ENCODE results near the gene PWWP2A. TPM values are rescaled to one million over a fixed set of nuclear protein-coding genes. Genes with fewer than 3 reads are reported as not detected.

PWWP2A gene
- polyA plus RNA-seq, 1 experiment = 15.1 TPM

DNA sequence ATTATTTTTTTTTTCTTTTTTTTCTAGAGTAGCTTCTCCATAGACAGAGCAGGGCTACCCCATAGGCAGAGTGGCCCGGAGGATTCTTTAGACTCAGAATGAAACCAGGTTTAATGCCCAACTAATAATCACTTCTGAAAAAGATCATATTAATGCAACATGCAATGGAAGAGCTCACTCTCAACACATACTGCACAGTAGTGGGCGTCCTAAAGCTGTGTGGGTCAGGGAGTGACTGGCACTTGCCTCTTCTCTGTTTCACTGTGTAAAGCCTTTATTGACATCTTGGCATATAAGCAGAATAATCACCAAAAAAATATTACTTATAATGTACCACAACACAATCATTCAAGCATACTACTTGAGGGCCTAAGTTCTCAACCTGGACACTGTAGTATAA is 11.1 kb downstream of the PWWP2A start:
- POLR2A ChIA-PET = interaction anchor here (0.7 kb wide), 1 partner anchor 24 kb away, joined by 3 read pairs; no protein-coding TSS in a partner anchor
- peaks cover 2% of the 10 kb centered on the region; the same call in 1 of the 2 replicates for H3K9me3 ChIP-seq (ENCODE audit: control insufficient read depth, insufficient read depth, low read length)
- H3K4me3 ChIP-seq (ENCODE audit: low read depth, low read length) = no peak overlapping the region
- no peak overlapping the region for H3K27ac ChIP-seq (ENCODE audit: low read depth, low read length)
- no peaks in the 10 kb centered on the region for H3K27me3 ChIP-seq (ENCODE audit: control insufficient read depth, insufficient read depth, low read length)
- no peak for DNase-seq (ENCODE audit: low read depth, low spot score)
- TF ChIP-seq, protein P1, sequence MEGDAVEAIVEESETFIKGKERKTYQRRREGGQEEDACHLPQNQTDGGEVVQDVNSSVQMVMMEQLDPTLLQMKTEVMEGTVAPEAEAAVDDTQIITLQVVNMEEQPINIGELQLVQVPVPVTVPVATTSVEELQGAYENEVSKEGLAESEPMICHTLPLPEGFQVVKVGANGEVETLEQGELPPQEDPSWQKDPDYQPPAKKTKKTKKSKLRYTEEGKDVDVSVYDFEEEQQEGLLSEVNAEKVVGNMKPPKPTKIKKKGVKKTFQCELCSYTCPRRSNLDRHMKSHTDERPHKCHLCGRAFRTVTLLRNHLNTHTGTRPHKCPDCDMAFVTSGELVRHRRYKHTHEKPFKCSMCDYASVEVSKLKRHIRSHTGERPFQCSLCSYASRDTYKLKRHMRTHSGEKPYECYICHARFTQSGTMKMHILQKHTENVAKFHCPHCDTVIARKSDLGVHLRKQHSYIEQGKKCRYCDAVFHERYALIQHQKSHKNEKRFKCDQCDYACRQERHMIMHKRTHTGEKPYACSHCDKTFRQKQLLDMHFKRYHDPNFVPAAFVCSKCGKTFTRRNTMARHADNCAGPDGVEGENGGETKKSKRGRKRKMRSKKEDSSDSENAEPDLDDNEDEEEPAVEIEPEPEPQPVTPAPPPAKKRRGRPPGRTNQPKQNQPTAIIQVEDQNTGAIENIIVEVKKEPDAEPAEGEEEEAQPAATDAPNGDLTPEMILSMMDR (IDR thresholded peaks at IDR 0.05; ENCODE audit: low read depth, low read length) = no peak
- CTCF ChIA-PET = interaction anchor here (1.0 to 2.3 kb wide), 2 partner anchors 27 to 93 kb away, joined by 3 to 10 read pairs; no protein-coding TSS in a partner anchor

DNA sequence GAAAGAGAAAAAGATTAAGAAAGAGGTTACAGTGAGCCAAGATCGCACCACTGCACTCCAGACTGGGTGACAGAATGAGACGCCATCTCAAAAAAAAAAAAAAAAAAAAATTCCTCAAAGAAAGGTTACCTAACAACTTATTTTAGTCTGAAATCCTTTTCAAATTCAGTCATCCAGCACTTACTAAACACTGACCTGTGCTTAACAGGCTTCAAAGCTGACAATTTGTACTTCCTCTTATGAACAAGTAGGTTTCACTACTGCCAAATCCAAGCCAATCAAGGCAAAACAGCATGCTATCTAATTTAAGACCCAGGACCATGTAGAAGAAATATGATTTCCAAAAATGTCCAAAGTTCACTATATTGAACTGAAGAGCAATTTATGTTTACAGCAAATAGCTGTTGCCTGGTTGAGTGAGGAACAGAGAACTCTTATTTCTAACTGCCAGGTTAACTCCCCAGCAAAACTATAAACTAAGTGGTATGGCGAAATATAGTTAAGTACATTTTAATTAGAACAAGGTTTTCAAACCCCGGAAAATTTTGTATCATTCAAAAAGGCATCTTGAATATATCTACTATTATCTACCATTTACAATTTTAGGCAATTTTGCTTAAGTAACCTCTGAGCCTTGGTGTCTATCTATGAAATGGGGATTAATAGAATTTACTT is 13.4 kb downstream of the PWWP2A start:
- TF ChIP-seq, protein P1 (IDR thresholded peaks at IDR 0.05; ENCODE audit: low read depth, low read length) = no peak
- DNase-seq (ENCODE audit: low read depth, low spot score) = no peak
- Histone ChIP-seq H3K9me3 (ENCODE audit: control insufficient read depth, insufficient read depth, low read length) (no peaks in the 10 kb centered on the region), H3K27ac (ENCODE audit: low read depth, low read length) (no peak overlapping the region), H3K4me3 (ENCODE audit: low read depth, low read length) (no peak overlapping the region), H3K27me3 (ENCODE audit: control insufficient read depth, insufficient read depth, low read length) (no peaks in the 10 kb centered on the region)
- ChIA-PET CTCF (interaction anchor here (0.6 kb wide), 1 partner anchor 84 kb away, joined by 3 read pairs; no protein-coding TSS in a partner anchor), POLR2A (interaction anchor here (0.5 to 1.4 kb wide), 2 partner anchors 13 to 1084 kb away, joined by 3 to 4 read pairs; partner anchors contain the start of gene PWWP2A)

DNA sequence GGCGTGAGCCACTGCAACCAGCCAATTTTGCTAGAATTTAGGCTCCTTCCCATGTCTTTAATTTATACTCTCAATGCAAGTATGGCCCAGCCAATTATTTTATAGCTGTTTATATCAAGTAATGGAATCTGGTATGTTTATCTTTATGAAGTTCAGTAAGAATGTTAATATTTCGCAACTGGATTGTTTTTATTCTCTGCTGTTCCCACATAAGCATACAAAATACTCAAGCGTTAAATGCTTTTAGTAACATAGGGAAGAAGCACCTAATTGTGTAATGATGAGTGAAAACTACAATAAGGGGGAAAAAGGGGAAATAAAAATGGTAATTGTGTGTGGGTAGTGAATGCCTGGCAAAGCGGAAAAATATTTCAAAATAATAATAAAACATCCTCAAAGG is 21.3 kb downstream of the PWWP2A start:
- H3K27me3 ChIP-seq (ENCODE audit: control insufficient read depth, insufficient read depth, low read length) = no peaks in the 10 kb centered on the region
- TF ChIP-seq, protein P1 (IDR thresholded peaks at IDR 0.05; ENCODE audit: low read depth, low read length) = no peak
- ChIA-PET POLR2A (interaction anchor here (0.6 kb wide), 1 partner anchor 17 kb away, joined by 3 read pairs; no protein-coding TSS in a partner anchor), CTCF (interaction anchor here (0.6 to 1.9 kb wide), 3 partner anchors 17 to 212 kb away, joined by 3 to 8 read pairs (median 3); no protein-coding TSS in a partner anchor)
- H3K4me3 ChIP-seq (ENCODE audit: low read depth, low read length) = no peak overlapping the region
- no peaks in the 10 kb centered on the region for H3K9me3 ChIP-seq (ENCODE audit: control insufficient read depth, insufficient read depth, low read length)
- peak; percentile 24 for DNase-seq (ENCODE audit: low read depth, low spot score)
- no peak overlapping the region for H3K27ac ChIP-seq (ENCODE audit: low read depth, low read length)

DNA sequence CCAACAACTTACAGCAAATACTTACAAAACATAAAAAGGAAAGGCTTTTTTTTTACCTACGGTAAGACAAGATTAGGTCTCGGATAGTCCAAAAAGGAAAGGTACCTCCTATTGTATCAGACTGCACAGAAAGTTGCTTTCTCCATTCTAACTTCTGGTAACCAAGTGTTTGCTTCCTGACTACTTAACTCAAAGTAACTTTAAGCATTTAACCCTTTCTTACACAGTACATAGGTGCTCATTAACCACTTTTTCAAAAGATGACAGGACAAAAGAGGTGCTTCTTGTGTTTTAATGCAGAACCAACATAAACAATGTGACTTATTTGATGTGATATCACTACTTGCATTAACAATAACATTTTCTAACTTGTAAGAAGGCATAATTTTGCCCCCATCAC is 23.1 kb downstream of the PWWP2A start:
- TF ChIP-seq, protein P1 (IDR thresholded peaks at IDR 0.05; ENCODE audit: low read depth, low read length) = no peak
- Histone ChIP-seq H3K4me3 (ENCODE audit: low read depth, low read length) (no peak overlapping the region), H3K27me3 (ENCODE audit: control insufficient read depth, insufficient read depth, low read length) (no peaks in the 10 kb centered on the region), H3K27ac (ENCODE audit: low read depth, low read length) (no peak overlapping the region), H3K9me3 (ENCODE audit: control insufficient read depth, insufficient read depth, low read length) (no peaks in the 10 kb centered on the region)
- no peak for DNase-seq (ENCODE audit: low read depth, low spot score)
- CTCF ChIA-PET = no interaction called here
- POLR2A ChIA-PET = no interaction called here

All from AG04450 (cell line).